Thoracic aorta (tissue), 2 donors: Measurements from ENCODE around the gene HMGB1. TPM values are rescaled to one million over a fixed set of nuclear protein-coding genes. Genes with fewer than 3 reads are reported as not detected.

Source experiments
- ATAC-seq: fragments of 150-250 bp; one replicate; pipeline ENCODE4 v1.8.0; 2017; ENCODE audit warnings: low read depth; ENCODE audit not compliant: insufficient number of reproducible peaks, low FRiP score
- DNase-seq: peaks from one replicate; pipeline ENCODE4 v3.0.0-alpha.2; 2020; ENCODE audit warnings: low spot score
- H3K27ac ChIP-seq, 2 donors: fragments of 200-600 bp; sonication (generic); 1 replicate in 1 of 2; 2 replicates in 1 of 2; pipeline ENCODE4 v1.5.1; 2016; ENCODE audit warnings: mild to moderate bottlenecking in 2 of 2, moderate library complexity in 2 of 2
- H3K27me3 ChIP-seq: fragments of 200-600 bp; sonication (generic); replicated peaks from 2 replicates; pipeline ENCODE4 v1.6.0; 2016; ENCODE audit warnings: mild to moderate bottlenecking; ENCODE audit not compliant: insufficient read depth
- H3K36me3 ChIP-seq: fragments of 200-600 bp; sonication (generic); one replicate; pipeline ENCODE4 v1.5.1; 2016
- H3K4me1 ChIP-seq, 2 donors: fragments of 200-600 bp; sonication (generic); 1 replicate in 1 of 2; 2 replicates in 1 of 2; pipeline versions ENCODE4 v1.5.1 to v1.6.0; 2016; ENCODE audit warnings: low read depth in 2 of 2, mild to moderate bottlenecking in 1 of 2; ENCODE audit not compliant: control insufficient read depth in 1 of 2
- H3K4me3 ChIP-seq: fragments of 200-600 bp; sonication (generic); 2 replicates; pipeline ENCODE4 v1.5.1; 2016; ENCODE audit warnings: mild to moderate bottlenecking
- H3K9me3 ChIP-seq: fragments of 200-600 bp; sonication (generic); 2 replicates; pipeline ENCODE4 v1.5.1; 2016
- total RNA-seq, 2 donors: library from RNA; depleted of rRNA; stranded (reverse); fragments of >200 nt; gene quantifications; one replicate each; pipeline versions ENCODE4 v1.1.0 to v1.2.3, GENCODE V29; 2016
- TF ChIP-seq, protein P1 (sequence below): fragments of 200-600 bp; sonication (generic); IDR thresholded peaks from one replicate; pipeline ENCODE4 v1.5.1; 2019; ENCODE audit warnings: antibody characterized with exemption

HMGB1 gene
- total RNA-seq, 2 donors from 2014 or later = 188 to 369 TPM

DNA sequence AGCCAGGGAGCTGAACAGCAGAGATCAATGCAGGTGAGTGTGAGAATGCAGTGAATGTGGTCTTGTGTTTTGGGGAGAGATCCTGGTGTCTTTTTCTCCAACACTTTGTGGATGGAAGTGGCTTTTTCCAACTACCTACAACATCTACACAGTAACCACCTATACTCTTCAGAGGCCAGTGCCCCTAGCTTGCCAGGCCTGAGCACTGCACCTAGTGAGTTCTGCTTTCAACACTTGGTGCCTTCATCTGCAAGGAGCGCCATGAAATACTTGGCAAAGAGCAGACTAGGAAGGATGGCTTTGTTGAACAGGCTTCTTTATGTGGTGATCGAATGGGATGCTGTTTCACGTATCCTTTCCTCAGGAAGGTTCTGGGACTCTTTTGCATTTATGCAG lies 21.3 kb upstream of the HMGB1 start:
- TF ChIP-seq, protein P1, sequence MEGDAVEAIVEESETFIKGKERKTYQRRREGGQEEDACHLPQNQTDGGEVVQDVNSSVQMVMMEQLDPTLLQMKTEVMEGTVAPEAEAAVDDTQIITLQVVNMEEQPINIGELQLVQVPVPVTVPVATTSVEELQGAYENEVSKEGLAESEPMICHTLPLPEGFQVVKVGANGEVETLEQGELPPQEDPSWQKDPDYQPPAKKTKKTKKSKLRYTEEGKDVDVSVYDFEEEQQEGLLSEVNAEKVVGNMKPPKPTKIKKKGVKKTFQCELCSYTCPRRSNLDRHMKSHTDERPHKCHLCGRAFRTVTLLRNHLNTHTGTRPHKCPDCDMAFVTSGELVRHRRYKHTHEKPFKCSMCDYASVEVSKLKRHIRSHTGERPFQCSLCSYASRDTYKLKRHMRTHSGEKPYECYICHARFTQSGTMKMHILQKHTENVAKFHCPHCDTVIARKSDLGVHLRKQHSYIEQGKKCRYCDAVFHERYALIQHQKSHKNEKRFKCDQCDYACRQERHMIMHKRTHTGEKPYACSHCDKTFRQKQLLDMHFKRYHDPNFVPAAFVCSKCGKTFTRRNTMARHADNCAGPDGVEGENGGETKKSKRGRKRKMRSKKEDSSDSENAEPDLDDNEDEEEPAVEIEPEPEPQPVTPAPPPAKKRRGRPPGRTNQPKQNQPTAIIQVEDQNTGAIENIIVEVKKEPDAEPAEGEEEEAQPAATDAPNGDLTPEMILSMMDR = no peak
- H3K4me3 ChIP-seq = no peak overlapping the region
- no peaks in the 10 kb centered on the region for H3K9me3 ChIP-seq
- H3K4me1 ChIP-seq = no peaks in the 10 kb centered on the region
- H3K27ac ChIP-seq = no peak overlapping the region
- ATAC-seq (no peak), DNase-seq (no peak)
- H3K27me3 ChIP-seq = no peaks in the 10 kb centered on the region
- H3K36me3 ChIP-seq = no peaks in the 10 kb centered on the region

DNA sequence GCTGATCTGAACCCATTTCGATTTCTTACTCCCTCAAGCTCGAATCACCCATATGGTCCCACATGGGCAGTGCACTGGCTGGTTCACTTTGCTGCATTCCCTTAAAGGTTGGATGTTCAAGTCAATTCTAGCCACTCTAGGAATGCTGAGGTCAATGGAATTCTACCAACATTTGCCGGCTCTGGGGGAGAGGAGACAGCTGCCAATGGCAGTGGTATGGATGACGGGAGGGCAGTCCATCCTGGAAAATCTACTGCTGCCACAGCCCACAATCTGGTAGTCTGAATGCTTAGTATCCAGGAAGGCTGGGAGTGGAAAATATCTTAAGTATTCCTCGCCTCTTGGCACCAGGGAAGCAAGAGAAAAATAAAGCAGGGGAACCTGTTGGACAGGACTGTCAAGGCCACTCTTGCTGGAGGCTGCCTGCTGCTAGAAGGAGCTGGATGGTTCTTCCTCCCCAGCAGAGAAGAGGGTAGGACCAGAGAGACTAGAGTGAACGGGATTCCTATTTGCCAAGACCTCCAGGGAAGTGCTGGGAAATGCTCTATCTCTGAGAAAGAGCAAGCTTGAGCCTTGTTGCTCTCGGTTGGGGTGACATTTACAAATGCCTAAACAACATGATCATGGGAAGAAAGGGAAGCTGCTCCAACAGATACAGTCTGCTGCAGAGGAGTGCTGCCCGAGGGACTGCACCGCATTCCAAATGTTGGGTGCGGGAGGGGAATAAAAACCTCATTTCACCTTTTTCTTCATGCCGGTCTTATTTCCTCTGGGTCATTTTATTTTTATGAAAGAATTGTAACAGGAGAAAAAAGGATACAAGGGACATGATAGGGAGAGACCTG lies 20.7 kb upstream of the HMGB1 start:
- H3K36me3 ChIP-seq = no peaks in the 10 kb centered on the region
- no peaks in the 10 kb centered on the region for H3K4me1 ChIP-seq
- DNase-seq (no peak), ATAC-seq (no peak)
- TF ChIP-seq, protein P1 = no peak
- H3K27ac ChIP-seq = no peak overlapping the region
- H3K4me3 ChIP-seq = no peak overlapping the region
- H3K9me3 ChIP-seq = no peaks in the 10 kb centered on the region
- H3K27me3 ChIP-seq = no peaks in the 10 kb centered on the region

DNA sequence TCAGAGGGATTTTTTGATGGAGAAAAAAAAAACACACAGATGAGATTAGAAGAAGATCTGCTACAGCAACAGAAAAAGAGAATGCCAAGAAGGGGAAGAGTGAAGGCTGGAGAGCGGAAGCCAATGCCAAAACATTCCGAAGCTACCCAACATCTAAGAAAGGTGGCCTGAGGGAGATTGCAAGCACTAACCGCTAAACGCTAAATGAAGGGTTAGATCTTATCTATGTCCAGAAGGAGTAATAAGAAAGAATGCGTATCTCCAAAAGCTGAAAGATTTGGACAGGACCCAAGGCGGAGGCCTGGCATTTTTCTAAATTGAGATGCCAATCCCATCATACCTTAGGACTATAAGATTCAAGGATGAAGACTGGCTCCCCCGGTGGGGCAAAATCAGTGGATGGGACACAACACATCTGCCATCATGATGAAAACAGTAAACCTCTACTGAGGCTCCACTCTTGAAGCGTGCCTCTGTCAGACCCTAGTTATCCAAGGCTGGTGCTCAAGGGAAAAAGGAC lies 15.6 kb upstream of the HMGB1 start:
- TF ChIP-seq, protein P1 = no peak
- no peak overlapping the region for H3K27ac ChIP-seq

DNA sequence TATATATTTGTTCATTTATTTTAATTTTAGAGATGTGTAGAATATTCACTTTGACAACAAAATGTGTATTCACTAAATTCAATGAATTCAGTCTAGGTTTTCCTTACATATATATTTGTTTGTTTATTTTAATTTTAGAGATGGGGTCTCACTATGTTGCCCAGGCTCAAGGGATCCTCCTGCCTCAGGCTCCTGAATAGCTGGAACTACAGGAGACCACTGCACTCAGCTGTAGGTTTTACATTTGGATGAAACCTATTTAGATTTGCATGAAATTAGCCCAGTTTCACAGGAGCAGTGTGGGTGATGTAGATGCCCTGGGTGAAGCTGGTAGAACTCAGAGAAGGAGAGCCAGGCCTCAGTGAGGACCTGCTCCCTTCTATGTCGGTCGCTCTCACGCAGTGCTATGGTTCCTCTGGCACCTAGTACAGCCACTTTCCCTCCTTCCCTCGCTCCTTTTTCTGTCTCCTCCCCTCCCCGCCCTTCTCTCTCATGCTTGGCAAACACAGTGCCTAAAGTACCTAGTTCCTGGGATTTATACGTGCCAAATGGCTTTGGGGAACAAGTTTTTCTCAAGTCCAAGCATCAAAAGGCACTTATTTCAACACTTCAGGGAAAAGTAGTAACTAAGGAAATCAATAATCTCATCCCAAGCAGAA lies 14.7 kb upstream of the HMGB1 start:
- no peak for ATAC-seq
- Histone ChIP-seq H3K9me3 (no peaks in the 10 kb centered on the region), H3K36me3 (no peaks in the 10 kb centered on the region), H3K27ac (no peak overlapping the region), H3K4me1 (no peaks in the 10 kb centered on the region), H3K4me3 (no peak overlapping the region), H3K27me3 (no peaks in the 10 kb centered on the region)
- no peak for DNase-seq
- TF ChIP-seq, protein P1 = no peak

More for the DNA sequence above, 15.6 kb upstream of the HMGB1 start:
- Histone ChIP-seq H3K9me3 (no peaks in the 10 kb centered on the region), H3K4me3 (no peak overlapping the region), H3K36me3 (no peaks in the 10 kb centered on the region), H3K27me3 (no peaks in the 10 kb centered on the region), H3K4me1 (no peaks in the 10 kb centered on the region)
- DNase-seq (no peak), ATAC-seq (no peak)

DNA sequence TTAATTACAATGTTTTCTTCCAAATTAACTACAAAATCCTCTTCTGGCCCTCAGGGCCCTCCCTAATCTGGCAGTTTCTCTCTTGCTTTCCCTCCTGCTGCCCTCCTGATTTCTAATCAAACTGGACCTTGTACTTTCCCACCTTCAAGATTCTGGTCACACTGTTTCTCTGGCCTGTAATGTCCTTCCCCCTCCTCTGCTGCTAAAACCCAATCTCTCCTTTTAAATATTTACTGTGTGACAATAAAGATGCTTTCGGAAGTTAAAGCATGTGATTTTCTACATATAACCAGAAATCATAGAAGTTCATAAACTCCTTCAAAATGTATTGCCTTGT lies 14.1 kb upstream of the HMGB1 start:
- TF ChIP-seq, protein P1 = no peak
- Histone ChIP-seq H3K36me3 (no peaks in the 10 kb centered on the region), H3K27me3 (no peaks in the 10 kb centered on the region), H3K27ac (no peak overlapping the region), H3K9me3 (no peaks in the 10 kb centered on the region), H3K4me1 (no peaks in the 10 kb centered on the region), H3K4me3 (no peak overlapping the region)
- no peak for ATAC-seq
- DNase-seq = no peak
